Measurements from ENCODE around the gene COMMD3. TPM values are rescaled to one million over a fixed set of nuclear protein-coding genes. Genes with fewer than 3 reads are reported as not detected.

The COMMD3 gene
- total and polyA plus RNA-seq, 4 experiments from 2014 or later, result 67.9 to 88.1 (median 69.8) TPM

- H3K4me3 Mint-ChIP-seq, result peak overlapping the region; percentile 84 to 96 (median 87)
- Histone ChIP-seq H3K9me3 (ENCODE audit: control insufficient read depth in 1 of 2, low read length in 2 of 2) (no peaks in the 10 kb centered on the region), H3K4me1 (ENCODE audit: insufficient read depth, low read length) (peaks cover 59% of the 10 kb centered on the region), H3K27me3 (ENCODE audit: insufficient read depth, low read length) (peaks cover 45% of the 10 kb centered on the region), H3K36me3 (ENCODE audit: insufficient read depth, low read length) (no peaks in the 10 kb centered on the region), H3K4me3 (ENCODE audit: low read length in 2 of 2) (peak overlapping the region; percentile 9 to 52), H3K27ac (ENCODE audit: low read depth, low read length) (peak overlapping the region; percentile 58)
- H3K9me3 Mint-ChIP-seq, result peaks cover 0 to 30% (median 4%) of the 10 kb centered on the region in 8 donors
- H3K4me1 Mint-ChIP-seq, result peaks cover 23 to 53% (median 34%) of the 10 kb centered on the region in 4 donors
- H3K27ac Mint-ChIP-seq, result peak overlapping the region; percentile 92 to 96 (median 95)
- intact Hi-C loops (cut with micrococcal nuclease), result loop anchor here (1.0 kb wide), 1 partner anchor 106 kb away; no protein-coding TSS in a partner anchor
- H3K36me3 Mint-ChIP-seq, result peaks cover 0 to 18% of the 10 kb centered on the region in 2 donors
- peaks cover 23 to 40% of the 10 kb centered on the region in 2 donors for H3K27me3 Mint-ChIP-seq
- peak; percentile 80 to 88 (median 84) for DNase-seq
- POLR2A ChIA-PET (ENCODE audit: partially characterized antibody), result interaction anchor here (0.8 to 1.0 kb wide), 2 partner anchors 281 to 332 kb away, joined by 3 to 5 read pairs; partner anchors contain the start of gene DNAJC1
- CTCF ChIA-PET (ENCODE audit: partially characterized antibody), result interaction anchor here (0.7 kb wide), 1 partner anchor 8 kb away, joined by 4 read pairs; no protein-coding TSS in a partner anchor
These were observed 19.2 kb downstream of the COMMD3 start for GRCh38 chr10:22335173-22335933.

- ChIA-PET POLR2A (ENCODE audit: partially characterized antibody) (interaction anchor here (0.9 to 1.6 kb wide), 2 partner anchors 813 to 817 kb away, joined by 3 to 4 read pairs; partner anchors contain the start of gene SKIDA1), CTCF (ENCODE audit: partially characterized antibody) (interaction anchor here (1.1 to 1.3 kb wide), 3 partner anchors 23 to 98 kb away, joined by 3 to 4 read pairs (median 3); no protein-coding TSS in a partner anchor)
- H3K36me3 ChIP-seq (ENCODE audit: insufficient read depth, low read length), result no peaks in the 10 kb centered on the region
- H3K27me3 ChIP-seq (ENCODE audit: insufficient read depth, low read length), result peaks cover 68% of the 10 kb centered on the region
- peaks cover 16 to 50% (median 26%) of the 10 kb centered on the region in 4 donors for H3K4me1 Mint-ChIP-seq
- peaks cover 35 to 53% of the 10 kb centered on the region in 2 donors for H3K27me3 Mint-ChIP-seq
- H3K9me3 Mint-ChIP-seq, result peaks cover 0 to 32% (median 8%) of the 10 kb centered on the region in 8 donors
- no peak overlapping the region for H3K4me3 ChIP-seq (ENCODE audit: low read length in 2 of 2)
- no peaks in the 10 kb centered on the region for H3K9me3 ChIP-seq (ENCODE audit: control insufficient read depth in 1 of 2, low read length in 2 of 2)
- H3K36me3 Mint-ChIP-seq, result peaks cover 0 to 16% of the 10 kb centered on the region in 2 donors
- H3K4me1 ChIP-seq (ENCODE audit: insufficient read depth, low read length), result peaks cover 48% of the 10 kb centered on the region
- H3K27ac ChIP-seq (ENCODE audit: low read depth, low read length), result no peak overlapping the region
- peak overlapping the region in 3 of 7 donors; percentile 35 to 94 (median 57) for H3K27ac Mint-ChIP-seq
- intact Hi-C loops (cut with micrococcal nuclease), result no loop called here
- DNase-seq, result no peak
- peak overlapping the region in 2 of 8 donors; percentile 10 to 41 for H3K4me3 Mint-ChIP-seq
These were observed 22.2 kb downstream of the COMMD3 start for GRCh38 chr10:22338185-22338900.

- ChIA-PET CTCF (ENCODE audit: partially characterized antibody) (interaction anchor here (1.1 kb wide), 1 partner anchor 24 kb away, joined by 3 read pairs; no protein-coding TSS in a partner anchor), POLR2A (ENCODE audit: partially characterized antibody) (interaction anchor here (0.9 to 1.6 kb wide), 3 partner anchors 11 to 818 kb away, joined by 3 to 4 read pairs (median 4); no protein-coding TSS in a partner anchor)
- no peak for DNase-seq
- peak overlapping the region in 2 of 8 donors; percentile 10 to 41 for H3K4me3 Mint-ChIP-seq
- H3K27ac ChIP-seq (ENCODE audit: low read depth, low read length), result no peak overlapping the region
- peaks cover 10 to 44% (median 20%) of the 10 kb centered on the region in 4 donors for H3K4me1 Mint-ChIP-seq
- H3K27me3 ChIP-seq (ENCODE audit: insufficient read depth, low read length), result peaks cover 74% of the 10 kb centered on the region
- H3K4me1 ChIP-seq (ENCODE audit: insufficient read depth, low read length), result peaks cover 42% of the 10 kb centered on the region
- H3K27ac Mint-ChIP-seq, result peak overlapping the region in 3 of 7 donors; percentile 35 to 94 (median 57)
- H3K27me3 Mint-ChIP-seq, result peaks cover 38 to 53% of the 10 kb centered on the region in 2 donors
- no peaks in the 10 kb centered on the region for H3K9me3 ChIP-seq (ENCODE audit: control insufficient read depth in 1 of 2, low read length in 2 of 2)
- H3K9me3 Mint-ChIP-seq, result peaks cover 0 to 27% (median 7%) of the 10 kb centered on the region in 8 donors
- no peak overlapping the region for H3K4me3 ChIP-seq (ENCODE audit: low read length in 2 of 2)
- intact Hi-C loops (cut with micrococcal nuclease), result no loop called here
- peaks cover 0 to 13% of the 10 kb centered on the region in 2 donors for H3K36me3 Mint-ChIP-seq
- H3K36me3 ChIP-seq (ENCODE audit: insufficient read depth, low read length), result no peaks in the 10 kb centered on the region
These were observed 22.7 kb downstream of the COMMD3 start for GRCh38 chr10:22338931-22339330.

- H3K27ac ChIP-seq (ENCODE audit: low read depth, low read length), result peak overlapping the region; percentile 40
- Mint-ChIP-seq H3K27me3 (peaks cover 47 to 62% of the 10 kb centered on the region in 2 donors), H3K9me3 (peaks cover 0 to 34% (median 14%) of the 10 kb centered on the region in 8 donors), H3K36me3 (peaks cover 0 to 13% of the 10 kb centered on the region in 2 donors), H3K27ac (peak overlapping the region; percentile 86 to 97 (median 93)), H3K4me1 (peaks cover 12 to 50% (median 25%) of the 10 kb centered on the region in 4 donors), H3K4me3 (peak overlapping the region; percentile 87 to 97 (median 90))
- H3K4me1 ChIP-seq (ENCODE audit: insufficient read depth, low read length), result peaks cover 37% of the 10 kb centered on the region
- POLR2A ChIA-PET (ENCODE audit: partially characterized antibody), result interaction anchor here (0.6 to 2.3 kb wide), 17 partner anchors 8 to 1100 kb away, joined by 3 to 15 read pairs (median 4); partner anchors contain the start of gene DNAJC1
- no peaks in the 10 kb centered on the region for H3K9me3 ChIP-seq (ENCODE audit: control insufficient read depth in 1 of 2, low read length in 2 of 2)
- H3K4me3 ChIP-seq (ENCODE audit: low read length in 2 of 2), result peak overlapping the region in 1 of 2 donors; percentile 52
- no peak for DNase-seq
- CTCF ChIA-PET (ENCODE audit: partially characterized antibody), result interaction anchor here (0.6 to 1.2 kb wide), 4 partner anchors 8 to 844 kb away, joined by 3 to 4 read pairs (median 4); no protein-coding TSS in a partner anchor
- intact Hi-C loops (cut with micrococcal nuclease), result loop anchor here (2.0 to 5.0 kb wide), 3 partner anchors 19 to 137 kb away; partner anchors contain the start of gene BMI1
- peaks cover 83% of the 10 kb centered on the region for H3K27me3 ChIP-seq (ENCODE audit: insufficient read depth, low read length)
- H3K36me3 ChIP-seq (ENCODE audit: insufficient read depth, low read length), result no peaks in the 10 kb centered on the region
These were observed 23.7 kb downstream of the COMMD3 start for GRCh38 chr10:22339761-22340328.

GRCh38 chr10:22340329-22341189 lies 24.4 kb downstream of the COMMD3 start:
- H3K27ac Mint-ChIP-seq, result peak overlapping the region; percentile 86 to 97 (median 93)
- H3K36me3 Mint-ChIP-seq, result peaks cover 0 to 9% of the 10 kb centered on the region in 2 donors
- Histone ChIP-seq H3K9me3 (ENCODE audit: control insufficient read depth in 1 of 2, low read length in 2 of 2) (no peaks in the 10 kb centered on the region), H3K27me3 (ENCODE audit: insufficient read depth, low read length) (peaks cover 89% of the 10 kb centered on the region), H3K36me3 (ENCODE audit: insufficient read depth, low read length) (no peaks in the 10 kb centered on the region), H3K27ac (ENCODE audit: low read depth, low read length) (peak overlapping the region; percentile 40), H3K4me3 (ENCODE audit: low read length in 2 of 2) (peak overlapping the region in 1 of 2 donors; percentile 52), H3K4me1 (ENCODE audit: insufficient read depth, low read length) (peaks cover 30% of the 10 kb centered on the region)
- peaks cover 9 to 45% (median 23%) of the 10 kb centered on the region in 4 donors for H3K4me1 Mint-ChIP-seq
- POLR2A ChIA-PET (ENCODE audit: partially characterized antibody), result interaction anchor here (0.7 to 2.3 kb wide), 16 partner anchors 8 to 1099 kb away, joined by 3 to 15 read pairs (median 4); partner anchors contain the start of gene DNAJC1
- H3K9me3 Mint-ChIP-seq, result peaks cover 0 to 31% (median 12%) of the 10 kb centered on the region in 8 donors
- CTCF ChIA-PET (ENCODE audit: partially characterized antibody), result interaction anchor here (0.6 to 1.2 kb wide), 5 partner anchors 9 to 845 kb away, joined by 3 to 4 read pairs (median 3); partner anchors contain the start of gene COMMD3
- H3K27me3 Mint-ChIP-seq, result peaks cover 45 to 61% of the 10 kb centered on the region in 2 donors
- DNase-seq, result peak; percentile 70 to 77 (median 74)
- intact Hi-C loops (cut with micrococcal nuclease), result loop anchor here (2.0 to 5.0 kb wide), 3 partner anchors 20 to 137 kb away; partner anchors contain the start of gene BMI1
- peak overlapping the region; percentile 87 to 97 (median 90) for H3K4me3 Mint-ChIP-seq
